Measurements from ENCODE around the gene CHRNE. TPM values are rescaled to one million over a fixed set of nuclear protein-coding genes. Genes with fewer than 3 reads are reported as not detected.

CHRNE gene
- total and polyA plus RNA-seq, 2 of the 13 experiments (the other 11 are each of a cell fraction or from before 2014, with no cell fraction given) = 0.53 to 0.59 TPM

DNA sequence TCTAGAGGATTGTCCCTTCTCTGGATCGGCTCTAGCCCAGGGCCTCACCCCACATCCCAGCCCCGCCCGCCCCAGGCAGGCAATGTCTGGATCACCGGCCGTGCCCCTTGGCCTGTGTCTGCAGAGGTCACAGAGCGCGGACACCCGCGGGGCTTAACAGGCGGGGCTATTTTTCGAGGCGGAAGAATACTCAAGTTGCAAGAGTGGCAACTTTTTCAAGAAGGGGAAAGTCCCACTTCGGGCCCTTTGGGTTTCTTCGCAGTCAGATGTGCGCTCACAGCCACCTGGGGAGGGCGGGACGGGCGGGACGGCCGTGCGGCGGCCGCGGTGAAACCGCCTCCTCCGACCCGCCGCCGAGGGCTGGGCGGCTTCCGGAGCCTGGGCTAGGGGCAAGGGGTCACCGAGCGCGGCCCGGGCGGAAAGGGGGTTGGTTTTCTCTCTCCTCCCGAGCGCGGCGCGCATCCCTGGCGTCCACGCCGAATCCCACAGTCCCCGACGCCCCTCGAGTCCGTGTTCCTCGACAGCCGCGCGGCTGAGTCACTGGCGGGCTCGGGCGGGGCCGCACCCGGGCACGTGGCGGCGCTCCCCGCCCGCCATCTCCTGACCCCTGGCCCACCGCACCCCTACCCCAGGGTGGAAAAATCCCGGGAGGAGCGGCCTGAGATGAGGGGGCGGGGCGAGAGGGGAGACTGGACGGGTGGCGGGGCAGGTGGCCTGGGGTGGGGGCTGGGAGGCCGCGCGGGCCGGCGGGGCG lies 46.6 kb upstream of the CHRNE start (continued):
- TF ChIP-seq, protein P1, sequence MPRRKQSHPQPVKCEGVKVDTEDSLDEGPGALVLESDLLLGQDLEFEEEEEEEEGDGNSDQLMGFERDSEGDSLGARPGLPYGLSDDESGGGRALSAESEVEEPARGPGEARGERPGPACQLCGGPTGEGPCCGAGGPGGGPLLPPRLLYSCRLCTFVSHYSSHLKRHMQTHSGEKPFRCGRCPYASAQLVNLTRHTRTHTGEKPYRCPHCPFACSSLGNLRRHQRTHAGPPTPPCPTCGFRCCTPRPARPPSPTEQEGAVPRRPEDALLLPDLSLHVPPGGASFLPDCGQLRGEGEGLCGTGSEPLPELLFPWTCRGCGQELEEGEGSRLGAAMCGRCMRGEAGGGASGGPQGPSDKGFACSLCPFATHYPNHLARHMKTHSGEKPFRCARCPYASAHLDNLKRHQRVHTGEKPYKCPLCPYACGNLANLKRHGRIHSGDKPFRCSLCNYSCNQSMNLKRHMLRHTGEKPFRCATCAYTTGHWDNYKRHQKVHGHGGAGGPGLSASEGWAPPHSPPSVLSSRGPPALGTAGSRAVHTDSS (CRISPR knock-in tag; conservative IDR thresholded peaks at IDR 0.05) = no peak
- TF ChIP-seq NRL (CRISPR knock-in tag; IDR thresholded peaks at IDR 0.05; ENCODE audit: borderline replicate concordance) (no peak), SCMH1 (CRISPR knock-in tag; IDR thresholded peaks at IDR 0.05; ENCODE audit: borderline replicate concordance) (no peak), PHF21A (CRISPR knock-in tag; IDR thresholded peaks at IDR 0.05) (peak; percentile 45; the same call in 1 of the 2 replicates), ZNF335 (CRISPR knock-in tag; IDR thresholded peaks at IDR 0.05) (no peak), FOXK2 (IDR thresholded peaks at IDR 0.05) (no peak), ZBTB42 (CRISPR knock-in tag; IDR thresholded peaks at IDR 0.05) (peak; percentile 41; the same call in 1 of the 2 replicates), ZNF30 (CRISPR knock-in tag; IDR thresholded peaks at IDR 0.05) (no peak), REPIN1 (CRISPR knock-in tag; IDR thresholded peaks at IDR 0.05; ENCODE audit: borderline replicate concordance, low read depth) (0 out of 2 replicates have a peak, but pooled peaks have one; percentile 10), ZBTB3 (CRISPR knock-in tag; IDR thresholded peaks at IDR 0.05; ENCODE audit: borderline replicate concordance, low read depth) (no peak), KAT8 (CRISPR knock-in tag; IDR thresholded peaks at IDR 0.05) (0 out of 2 replicates have a peak, but pooled peaks have one; percentile 11), KLF11 (CRISPR knock-in tag; IDR thresholded peaks at IDR 0.05) (no peak), HMG20A (CRISPR knock-in tag; IDR thresholded peaks at IDR 0.05; ENCODE audit: borderline replicate concordance) (no peak), KDM5A (IDR thresholded peaks at IDR 0.05; ENCODE audit: borderline replicate concordance, low read length) (no peak), ZNF615 (CRISPR knock-in tag; IDR thresholded peaks at IDR 0.05; ENCODE audit: borderline replicate concordance) (no peak), ZNF556 (CRISPR knock-in tag; IDR thresholded peaks at IDR 0.05; ENCODE audit: borderline replicate concordance) (no peak)
- TF ChIP-seq, protein P2, sequence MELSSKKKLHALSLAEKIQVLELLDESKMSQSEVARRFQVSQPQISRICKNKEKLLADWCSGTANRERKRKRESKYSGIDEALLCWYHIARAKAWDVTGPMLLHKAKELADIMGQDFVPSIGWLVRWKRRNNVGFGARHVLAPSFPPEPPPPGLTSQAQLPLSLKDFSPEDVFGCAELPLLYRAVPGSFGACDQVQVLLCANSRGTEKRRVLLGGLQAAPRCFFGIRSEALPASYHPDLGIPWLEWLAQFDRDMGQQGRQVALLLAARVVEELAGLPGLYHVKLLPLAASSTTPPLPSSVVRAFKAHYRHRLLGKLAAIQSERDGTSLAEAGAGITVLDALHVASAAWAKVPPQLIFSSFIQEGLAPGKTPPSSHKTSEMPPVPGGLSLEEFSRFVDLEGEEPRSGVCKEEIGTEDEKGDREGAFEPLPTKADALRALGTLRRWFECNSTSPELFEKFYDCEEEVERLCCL (CRISPR knock-in tag; IDR thresholded peaks at IDR 0.05; ENCODE audit: borderline replicate concordance) = no peak
- TF ChIP-seq, protein P3, sequence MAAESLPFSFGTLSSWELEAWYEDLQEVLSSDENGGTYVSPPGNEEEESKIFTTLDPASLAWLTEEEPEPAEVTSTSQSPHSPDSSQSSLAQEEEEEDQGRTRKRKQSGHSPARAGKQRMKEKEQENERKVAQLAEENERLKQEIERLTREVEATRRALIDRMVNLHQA (CRISPR knock-in tag; IDR thresholded peaks at IDR 0.05) = no peak
- TF ChIP-seq, protein P4, sequence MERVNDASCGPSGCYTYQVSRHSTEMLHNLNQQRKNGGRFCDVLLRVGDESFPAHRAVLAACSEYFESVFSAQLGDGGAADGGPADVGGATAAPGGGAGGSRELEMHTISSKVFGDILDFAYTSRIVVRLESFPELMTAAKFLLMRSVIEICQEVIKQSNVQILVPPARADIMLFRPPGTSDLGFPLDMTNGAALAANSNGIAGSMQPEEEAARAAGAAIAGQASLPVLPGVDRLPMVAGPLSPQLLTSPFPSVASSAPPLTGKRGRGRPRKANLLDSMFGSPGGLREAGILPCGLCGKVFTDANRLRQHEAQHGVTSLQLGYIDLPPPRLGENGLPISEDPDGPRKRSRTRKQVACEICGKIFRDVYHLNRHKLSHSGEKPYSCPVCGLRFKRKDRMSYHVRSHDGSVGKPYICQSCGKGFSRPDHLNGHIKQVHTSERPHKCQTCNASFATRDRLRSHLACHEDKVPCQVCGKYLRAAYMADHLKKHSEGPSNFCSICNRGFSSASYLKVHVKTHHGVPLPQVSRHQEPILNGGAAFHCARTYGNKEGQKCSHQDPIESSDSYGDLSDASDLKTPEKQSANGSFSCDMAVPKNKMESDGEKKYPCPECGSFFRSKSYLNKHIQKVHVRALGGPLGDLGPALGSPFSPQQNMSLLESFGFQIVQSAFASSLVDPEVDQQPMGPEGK (CRISPR knock-in tag; IDR thresholded peaks at IDR 0.05) = peak; percentile 86; the same call in 1 of the 2 replicates
- TF ChIP-seq, protein P5, sequence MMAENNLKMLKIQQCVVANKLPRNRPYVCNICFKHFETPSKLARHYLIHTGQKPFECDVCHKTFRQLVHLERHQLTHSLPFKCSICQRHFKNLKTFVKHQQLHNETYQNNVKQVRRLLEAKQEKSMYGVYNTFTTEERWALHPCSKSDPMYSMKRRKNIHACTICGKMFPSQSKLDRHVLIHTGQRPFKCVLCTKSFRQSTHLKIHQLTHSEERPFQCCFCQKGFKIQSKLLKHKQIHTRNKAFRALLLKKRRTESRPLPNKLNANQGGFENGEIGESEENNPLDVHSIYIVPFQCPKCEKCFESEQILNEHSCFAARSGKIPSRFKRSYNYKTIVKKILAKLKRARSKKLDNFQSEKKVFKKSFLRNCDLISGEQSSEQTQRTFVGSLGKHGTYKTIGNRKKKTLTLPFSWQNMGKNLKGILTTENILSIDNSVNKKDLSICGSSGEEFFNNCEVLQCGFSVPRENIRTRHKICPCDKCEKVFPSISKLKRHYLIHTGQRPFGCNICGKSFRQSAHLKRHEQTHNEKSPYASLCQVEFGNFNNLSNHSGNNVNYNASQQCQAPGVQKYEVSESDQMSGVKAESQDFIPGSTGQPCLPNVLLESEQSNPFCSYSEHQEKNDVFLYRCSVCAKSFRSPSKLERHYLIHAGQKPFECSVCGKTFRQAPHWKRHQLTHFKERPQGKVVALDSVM (CRISPR knock-in tag; IDR thresholded peaks at IDR 0.05) = no peak
- TF ChIP-seq, protein P6, sequence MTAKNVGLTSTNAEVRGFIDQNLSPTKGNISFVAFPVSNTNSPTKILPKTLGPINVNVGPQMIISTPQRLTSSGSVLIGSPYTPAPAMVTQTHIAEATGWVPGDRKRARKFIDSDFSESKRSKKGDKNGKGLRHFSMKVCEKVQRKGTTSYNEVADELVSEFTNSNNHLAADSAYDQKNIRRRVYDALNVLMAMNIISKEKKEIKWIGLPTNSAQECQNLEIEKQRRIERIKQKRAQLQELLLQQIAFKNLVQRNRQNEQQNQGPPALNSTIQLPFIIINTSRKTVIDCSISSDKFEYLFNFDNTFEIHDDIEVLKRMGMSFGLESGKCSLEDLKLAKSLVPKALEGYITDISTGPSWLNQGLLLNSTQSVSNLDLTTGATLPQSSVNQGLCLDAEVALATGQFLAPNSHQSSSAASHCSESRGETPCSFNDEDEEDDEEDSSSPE (CRISPR knock-in tag; IDR thresholded peaks at IDR 0.05) = peak; percentile 82
